CD4-positive, CD25-positive, alpha-beta regulatory T cell (primary cell): ENCODE data around the gene COL5A1. TPM values are rescaled to one million over a fixed set of nuclear protein-coding genes. Genes with fewer than 3 reads are reported as not detected.

Source experiments
- ATAC-seq, 2 donors: fragments of 150-1000 bp; cut with Tn5 transposase; one replicate each; pipeline ENCODE4 v1.10.0; 2021; ENCODE audit warnings: low read depth in 2 of 2, moderate number of reproducible peaks in 2 of 2, moderate library complexity in 1 of 2
- DNase-seq, 3 donors: peaks; one replicate each; pipeline versions ENCODE4 v3.0.0 to v3.0.0-alpha.2; 2012 to 2022; ENCODE audit warnings: mixed read lengths in 1 of 3
- H3K27ac ChIP-seq: one replicate; pipeline ENCODE4 v1.7.0; 2013; ENCODE audit warnings: mild to moderate bottlenecking, low read length; ENCODE audit not compliant: insufficient read depth, poor library complexity, severe bottlenecking
- H3K27me3 ChIP-seq: one replicate; pipeline ENCODE4 v1.7.0; 2013; ENCODE audit warnings: low read length; ENCODE audit not compliant: control insufficient read depth, insufficient read depth
- H3K36me3 ChIP-seq: one replicate; pipeline ENCODE4 v1.7.0; 2013; ENCODE audit warnings: mild to moderate bottlenecking, low read length, moderate library complexity; ENCODE audit not compliant: control insufficient read depth, insufficient read depth
- H3K4me1 ChIP-seq: 2 replicates; pipeline ENCODE4 v1.7.0; 2013; ENCODE audit warnings: mild to moderate bottlenecking, low read length; ENCODE audit not compliant: insufficient read depth, control insufficient read depth, poor library complexity, severe bottlenecking
- H3K4me3 ChIP-seq: one replicate; pipeline ENCODE4 v1.7.0; 2013; ENCODE audit warnings: low read depth, mild to moderate bottlenecking, low read length, moderate library complexity
- H3K9me3 ChIP-seq, 2 experiments: 1 replicate in 1 of 2; 2 replicates in 1 of 2; pipeline ENCODE4 v1.7.0; 2013; ENCODE audit warnings: low read length in 2 of 2, mild to moderate bottlenecking in 1 of 2, moderate library complexity in 1 of 2; ENCODE audit not compliant: control insufficient read depth in 2 of 2
- H3K27ac Mint-ChIP-seq, 3 donors: one replicate each; pipeline ENCODE4 v1.8.0; 2020 to 2022; ENCODE audit warnings: mild to moderate bottlenecking in 3 of 3, mixed read lengths in 3 of 3, moderate library complexity in 2 of 3
- H3K27me3 Mint-ChIP-seq: one replicate; pipeline ENCODE4 v1.8.0; 2022; ENCODE audit warnings: mild to moderate bottlenecking, mixed read lengths
- H3K36me3 Mint-ChIP-seq: one replicate; pipeline ENCODE4 v1.8.0; 2020; ENCODE audit warnings: mixed read lengths
- H3K4me1 Mint-ChIP-seq, 4 donors: one replicate each; pipeline ENCODE4 v1.8.0; 2020 to 2022; ENCODE audit warnings: mixed read lengths in 4 of 4, mild to moderate bottlenecking in 1 of 4
- H3K4me3 Mint-ChIP-seq, 4 donors: one replicate each; pipeline ENCODE4 v1.8.0; 2020 to 2022; ENCODE audit warnings: mild to moderate bottlenecking in 4 of 4, mixed read lengths in 4 of 4, moderate library complexity in 3 of 4
- H3K9me3 Mint-ChIP-seq, 7 donors: one replicate each; pipeline ENCODE4 v1.8.0; 2020 to 2022; ENCODE audit warnings: mixed read lengths in 7 of 7, mild to moderate bottlenecking in 3 of 7, moderate library complexity in 2 of 7
- polyA plus RNA-seq, 4 donors: library from polyadenylated mRNA; unstranded; fragments of 300-500 nt; fragmentation: Illumina TruSeq; gene quantifications; one replicate each; pipeline ENCODE4 v1.2.3, GENCODE V29; 2021
- total RNA-seq: library from RNA; stranded (reverse); gene quantifications from one replicate; pipeline ENCODE4 v1.2.3, GENCODE V29; 2022

Gene COL5A1
- total and polyA plus RNA-seq, 5 donors from 2014 or later = 0.02 to 1.7 (median 0.10) TPM; not detected in 2

GRCh38 chr9:134648701-134649530, 7.3 kb downstream of the COL5A1 start:
- no peaks in the 10 kb centered on the region for H3K9me3 Mint-ChIP-seq
- Histone ChIP-seq H3K4me1 (no peaks in the 10 kb centered on the region), H3K27ac (no peak overlapping the region), H3K27me3 (no peaks in the 10 kb centered on the region), H3K4me3 (no peak overlapping the region), H3K9me3 (no peaks in the 10 kb centered on the region), H3K36me3 (no peaks in the 10 kb centered on the region)
- peaks cover 0 to 4% (median 3%) of the 10 kb centered on the region in 4 donors for H3K4me1 Mint-ChIP-seq
- H3K27ac Mint-ChIP-seq = peak overlapping the region in 1 of 3 donors; percentile 69
- H3K4me3 Mint-ChIP-seq = peak overlapping the region in 2 of 4 donors; percentile 24 to 82
- ATAC-seq (peak; percentile 38 to 54), DNase-seq (no peak)
- no peaks in the 10 kb centered on the region for H3K27me3 Mint-ChIP-seq
- H3K36me3 Mint-ChIP-seq = no peaks in the 10 kb centered on the region

- Histone ChIP-seq H3K9me3 (no peaks in the 10 kb centered on the region), H3K27ac (no peak overlapping the region), H3K27me3 (no peaks in the 10 kb centered on the region), H3K4me3 (no peak overlapping the region), H3K36me3 (no peaks in the 10 kb centered on the region), H3K4me1 (no peaks in the 10 kb centered on the region)
- H3K36me3 Mint-ChIP-seq = no peaks in the 10 kb centered on the region
- H3K4me1 Mint-ChIP-seq = peaks cover 0 to 4% (median 3%) of the 10 kb centered on the region in 4 donors
- H3K4me3 Mint-ChIP-seq = peak overlapping the region in 1 of 4 donors; percentile 4
- H3K27me3 Mint-ChIP-seq = no peaks in the 10 kb centered on the region
- DNase-seq = no peak
- no peaks in the 10 kb centered on the region for H3K9me3 Mint-ChIP-seq
- no peak for ATAC-seq
- H3K27ac Mint-ChIP-seq = no peak overlapping the region
Observed at GRCh38 chr9:134650431-134651190, 9.0 kb downstream of the COL5A1 start.

GRCh38 chr9:134651226-134651905, 9.8 kb downstream of the COL5A1 start:
- H3K4me1 ChIP-seq = no peaks in the 10 kb centered on the region
- peaks cover 0 to 4% (median 3%) of the 10 kb centered on the region in 4 donors for H3K4me1 Mint-ChIP-seq
- no peaks in the 10 kb centered on the region for H3K27me3 Mint-ChIP-seq
- H3K27ac Mint-ChIP-seq = no peak overlapping the region
- no peaks in the 10 kb centered on the region for H3K36me3 Mint-ChIP-seq
- H3K27me3 ChIP-seq = no peaks in the 10 kb centered on the region
- H3K9me3 Mint-ChIP-seq = no peaks in the 10 kb centered on the region
- no peaks in the 10 kb centered on the region for H3K9me3 ChIP-seq
- ATAC-seq (no peak), DNase-seq (no peak)
- no peak overlapping the region for H3K4me3 Mint-ChIP-seq
- no peak overlapping the region for H3K27ac ChIP-seq
- H3K4me3 ChIP-seq = no peak overlapping the region
- no peaks in the 10 kb centered on the region for H3K36me3 ChIP-seq

- Histone ChIP-seq H3K9me3 (no peaks in the 10 kb centered on the region), H3K36me3 (no peaks in the 10 kb centered on the region), H3K27me3 (no peaks in the 10 kb centered on the region), H3K4me1 (no peaks in the 10 kb centered on the region), H3K4me3 (no peak overlapping the region), H3K27ac (no peak overlapping the region)
- Mint-ChIP-seq H3K36me3 (no peaks in the 10 kb centered on the region), H3K4me3 (no peak overlapping the region), H3K27ac (no peak overlapping the region), H3K27me3 (no peaks in the 10 kb centered on the region), H3K9me3 (no peaks in the 10 kb centered on the region), H3K4me1 (peaks cover 0 to 4% (median 3%) of the 10 kb centered on the region in 4 donors)
- DNase-seq = no peak
- ATAC-seq = no peak
Observed at GRCh38 chr9:134652291-134653225, 11.0 kb downstream of the COL5A1 start.

GRCh38 chr9:134653259-134654009, 11.8 kb downstream of the COL5A1 start:
- Histone ChIP-seq H3K4me1 (no peaks in the 10 kb centered on the region), H3K36me3 (no peaks in the 10 kb centered on the region), H3K27ac (no peak overlapping the region), H3K4me3 (no peak overlapping the region), H3K27me3 (no peaks in the 10 kb centered on the region), H3K9me3 (no peaks in the 10 kb centered on the region)
- Mint-ChIP-seq H3K9me3 (no peaks in the 10 kb centered on the region), H3K36me3 (no peaks in the 10 kb centered on the region), H3K4me1 (peaks cover 0 to 4% (median under 1%) of the 10 kb centered on the region in 4 donors), H3K4me3 (no peak overlapping the region), H3K27me3 (no peaks in the 10 kb centered on the region), H3K27ac (no peak overlapping the region)
- DNase-seq (no peak), ATAC-seq (no peak)

- Histone ChIP-seq H3K4me1 (no peaks in the 10 kb centered on the region), H3K27me3 (no peaks in the 10 kb centered on the region), H3K36me3 (no peaks in the 10 kb centered on the region), H3K27ac (no peak overlapping the region), H3K9me3 (peaks cover 0 to 2% of the 10 kb centered on the region in 2 experiments), H3K4me3 (no peak overlapping the region)
- ATAC-seq (no peak), DNase-seq (no peak)
- Mint-ChIP-seq H3K4me3 (no peak overlapping the region), H3K4me1 (peaks cover 0 to 4% (median 0%) of the 10 kb centered on the region in 4 donors), H3K27me3 (no peaks in the 10 kb centered on the region), H3K9me3 (no peaks in the 10 kb centered on the region), H3K36me3 (no peaks in the 10 kb centered on the region), H3K27ac (no peak overlapping the region)
Observed at GRCh38 chr9:134655101-134655500, 13.5 kb downstream of the COL5A1 start.
